Measurements from ENCODE around the gene CLDN2.

The CLDN2 gene

DNA sequence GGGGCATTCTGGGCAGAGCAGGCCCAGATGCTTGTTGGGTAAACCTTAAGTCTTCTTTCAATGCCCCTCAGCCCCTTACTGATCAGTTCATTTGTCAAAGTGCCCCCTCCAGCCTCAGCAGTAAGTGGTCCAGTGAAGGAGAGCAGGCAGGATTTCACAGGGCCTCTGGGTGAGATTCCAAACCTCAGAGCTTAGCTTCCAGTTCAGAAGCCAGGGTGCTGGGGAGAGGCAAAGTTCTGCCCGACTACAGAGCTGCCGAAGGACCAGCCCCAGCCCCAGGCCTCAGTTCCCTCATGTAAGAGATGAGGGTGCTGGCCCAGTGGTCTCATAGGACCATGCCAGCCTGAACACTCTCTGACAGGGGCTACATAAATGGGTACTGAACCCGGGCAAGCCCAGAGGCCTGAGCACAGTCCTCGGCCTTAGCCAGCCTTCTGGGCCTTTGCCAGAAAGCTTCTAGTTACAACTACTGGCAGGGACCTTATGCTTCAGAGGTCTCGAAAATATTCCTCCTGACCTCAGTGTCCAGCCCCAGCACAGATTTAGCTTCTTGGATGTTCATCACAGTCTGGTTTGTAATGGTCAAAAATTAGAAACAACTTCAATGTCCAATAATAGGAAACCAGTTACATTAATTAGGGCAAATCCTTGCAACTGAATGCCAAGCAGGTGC, 16.2 kb upstream of the CLDN2 start:
- TF ChIP-seq, protein P1, sequence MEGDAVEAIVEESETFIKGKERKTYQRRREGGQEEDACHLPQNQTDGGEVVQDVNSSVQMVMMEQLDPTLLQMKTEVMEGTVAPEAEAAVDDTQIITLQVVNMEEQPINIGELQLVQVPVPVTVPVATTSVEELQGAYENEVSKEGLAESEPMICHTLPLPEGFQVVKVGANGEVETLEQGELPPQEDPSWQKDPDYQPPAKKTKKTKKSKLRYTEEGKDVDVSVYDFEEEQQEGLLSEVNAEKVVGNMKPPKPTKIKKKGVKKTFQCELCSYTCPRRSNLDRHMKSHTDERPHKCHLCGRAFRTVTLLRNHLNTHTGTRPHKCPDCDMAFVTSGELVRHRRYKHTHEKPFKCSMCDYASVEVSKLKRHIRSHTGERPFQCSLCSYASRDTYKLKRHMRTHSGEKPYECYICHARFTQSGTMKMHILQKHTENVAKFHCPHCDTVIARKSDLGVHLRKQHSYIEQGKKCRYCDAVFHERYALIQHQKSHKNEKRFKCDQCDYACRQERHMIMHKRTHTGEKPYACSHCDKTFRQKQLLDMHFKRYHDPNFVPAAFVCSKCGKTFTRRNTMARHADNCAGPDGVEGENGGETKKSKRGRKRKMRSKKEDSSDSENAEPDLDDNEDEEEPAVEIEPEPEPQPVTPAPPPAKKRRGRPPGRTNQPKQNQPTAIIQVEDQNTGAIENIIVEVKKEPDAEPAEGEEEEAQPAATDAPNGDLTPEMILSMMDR (IDR thresholded peaks at IDR 0.05), result no peak

DNA sequence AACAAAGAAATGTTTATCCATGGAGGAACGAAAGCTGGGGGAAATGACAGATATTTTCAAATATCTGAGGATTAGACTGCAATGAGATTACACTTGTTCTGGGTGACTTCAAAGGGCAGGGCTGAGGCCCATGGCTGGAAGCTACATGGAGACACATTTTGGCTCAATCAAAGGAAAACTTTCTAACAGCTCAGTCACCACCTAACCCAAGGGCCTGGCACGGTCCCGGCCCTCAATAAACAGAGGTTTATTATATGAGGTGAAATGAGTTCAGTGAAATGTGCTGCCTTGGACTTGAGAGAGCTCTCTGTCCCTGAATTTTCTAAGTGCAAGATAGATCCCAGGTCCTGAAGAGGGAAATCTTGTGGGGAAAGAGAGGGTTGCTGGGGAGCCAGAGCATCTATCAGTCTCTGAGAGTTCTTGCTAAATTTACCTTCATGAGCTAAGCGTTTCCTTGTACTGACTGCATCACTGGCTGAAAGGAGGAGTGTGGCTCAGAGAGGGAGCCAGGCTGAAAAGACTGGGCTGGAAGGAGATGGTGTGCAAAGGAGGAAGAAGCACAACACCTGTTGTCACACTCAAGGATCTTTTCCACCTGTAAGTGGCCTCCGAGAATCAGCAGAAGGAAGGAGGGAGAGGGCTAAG, 15.0 kb upstream of the CLDN2 start:
- TF ChIP-seq, protein P1 (IDR thresholded peaks at IDR 0.05), result no peak

DNA sequence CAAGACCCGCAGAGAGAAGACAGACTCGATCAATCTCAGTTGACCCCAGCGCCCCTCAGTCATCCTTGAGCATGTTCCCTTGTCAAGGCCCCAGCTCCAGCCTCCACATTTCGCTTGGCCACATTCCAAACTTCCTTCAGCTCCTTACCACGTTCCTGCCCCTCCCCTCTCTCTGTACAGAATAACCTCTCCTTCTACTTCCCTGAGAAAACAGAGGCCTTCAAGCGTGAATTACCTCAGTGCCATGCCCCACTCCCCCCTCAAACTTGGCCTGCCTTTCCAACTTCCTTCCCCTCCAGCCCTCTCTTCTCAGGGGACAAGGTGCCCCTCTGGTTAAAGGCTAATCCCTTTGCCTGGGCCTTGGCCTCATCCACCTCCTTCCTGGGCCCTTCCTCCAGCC, 13.8 kb upstream of the CLDN2 start:
- TF ChIP-seq, protein P1 (IDR thresholded peaks at IDR 0.05), result no peak

DNA sequence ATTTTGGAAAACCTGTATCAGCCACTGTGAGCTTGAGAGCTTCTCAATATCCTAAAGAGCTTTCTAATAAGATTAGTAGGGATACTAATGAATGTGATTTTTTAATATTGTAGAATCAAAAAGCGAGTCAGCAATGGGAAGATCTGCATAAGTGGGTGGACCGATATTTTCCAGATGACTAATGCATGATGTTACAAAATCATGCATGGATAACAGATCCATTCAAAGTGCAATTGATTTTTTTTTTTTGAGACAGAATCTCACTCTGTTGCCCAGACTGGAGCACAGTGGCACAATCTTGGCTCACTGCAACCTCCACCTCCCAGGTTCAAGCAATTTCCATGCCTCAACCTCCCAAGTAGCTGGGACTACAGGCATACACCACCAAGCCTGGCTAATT, 7.3 kb upstream of the CLDN2 start:
- TF ChIP-seq, protein P1 (IDR thresholded peaks at IDR 0.05), result no peak

DNA sequence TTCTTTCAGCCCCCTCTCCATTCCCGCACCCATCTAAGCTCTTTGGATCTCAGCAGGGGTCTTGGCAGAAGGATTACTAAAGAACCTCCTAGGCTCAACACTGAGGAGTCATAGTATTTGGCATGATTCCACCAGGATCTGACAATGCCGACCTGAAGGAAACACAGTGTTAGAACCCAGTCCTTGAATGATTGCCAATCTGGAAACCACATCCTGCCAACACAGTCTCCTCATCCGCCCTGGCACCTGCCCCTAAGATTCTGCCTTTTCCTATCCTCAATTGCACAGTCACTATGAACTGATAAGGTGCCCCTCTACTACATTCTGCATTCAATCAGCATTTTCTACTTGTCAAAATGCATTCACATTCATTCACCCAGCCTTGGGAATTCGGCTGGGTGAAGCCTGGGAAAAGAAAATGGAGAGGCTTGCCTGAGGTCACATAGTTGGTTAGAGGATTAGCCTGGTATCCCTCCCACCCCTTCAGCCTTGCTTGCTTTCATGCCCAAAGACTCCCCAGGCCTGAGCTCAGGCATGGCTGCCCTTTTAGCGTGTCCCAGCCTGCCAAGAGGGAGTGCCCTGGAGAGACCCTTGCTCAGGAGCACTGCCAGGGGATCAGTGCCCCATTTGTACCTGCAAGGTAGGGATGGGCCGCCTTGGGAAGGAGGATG, 2.2 kb upstream of the CLDN2 start:
- TF ChIP-seq, protein P1 (IDR thresholded peaks at IDR 0.05), result no peak

DNA sequence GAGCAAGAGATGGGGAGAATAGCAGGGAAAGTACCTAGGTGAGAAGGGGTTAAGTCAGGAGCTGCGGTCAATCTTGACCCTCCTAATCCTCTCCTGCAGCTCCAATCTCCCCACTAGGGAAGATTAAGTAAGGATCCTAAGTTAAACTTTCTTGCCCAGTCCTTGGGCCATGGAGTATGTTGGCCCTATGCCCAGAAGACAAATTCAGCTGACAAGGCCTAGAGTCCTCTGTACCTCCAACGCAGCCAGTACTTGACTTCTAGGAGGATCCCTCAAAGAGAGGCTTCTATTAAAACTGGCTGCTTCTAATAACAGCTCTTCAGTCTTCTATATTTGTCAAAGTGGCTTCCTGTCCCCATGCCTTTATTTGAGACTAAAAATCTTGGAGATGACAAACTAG, 1.4 kb downstream of the CLDN2 start:
- TF ChIP-seq, protein P1 (IDR thresholded peaks at IDR 0.05), result no peak

DNA sequence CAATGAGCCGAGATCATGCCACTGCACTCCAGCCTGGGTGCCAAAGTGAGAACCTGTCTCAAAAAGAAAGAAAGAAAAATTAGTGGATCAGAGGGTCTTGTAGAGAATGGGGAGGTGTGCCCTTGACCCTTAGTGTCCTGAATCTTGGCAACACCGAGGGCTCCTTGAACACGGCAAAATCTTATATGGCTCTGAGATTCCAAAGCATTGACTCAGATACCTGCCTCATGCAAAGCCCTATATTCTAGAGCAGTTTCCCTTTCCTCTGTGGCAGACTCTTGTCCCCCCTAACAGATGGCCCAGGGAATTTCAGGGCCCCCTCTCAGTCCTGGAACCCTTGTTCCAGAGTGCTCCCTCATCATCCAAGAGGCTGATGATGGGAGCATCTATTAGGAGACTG, 6.8 kb downstream of the CLDN2 start:
- TF ChIP-seq, protein P1 (IDR thresholded peaks at IDR 0.05), result no peak
